OCI-LY3 (cell line): ENCODE measurements around the gene GRID1.

Experiments used
- CTCF ChIP-seq: fragments of 200-600, 300-600 bp; sonication (generic); IDR thresholded peaks from 2 replicates; pipeline ENCODE4 v1.5.1; 2014; ENCODE audit warnings: antibody characterized with exemption, low read length, low read depth
- EZH2phosphoT487 ChIP-seq: fragments of 200-600 bp; shearing (Covaris generic); IDR thresholded peaks from 2 replicates; pipeline ENCODE4 v1.6.1; 2018; ENCODE audit warnings: antibody characterized with exemption, mixed run types, low read depth

- TF ChIP-seq CTCF (no peak), EZH2phosphoT487 (no peak)
These were observed 176.7 kb downstream of the GRID1 start for GRCh38 chr10:86189891-86190290.
